H1 (cell line): ENCODE data around the gene ZNF414. TPM values are rescaled to one million over a fixed set of nuclear protein-coding genes. Genes with fewer than 3 reads are reported as not detected.

Experiments
- CTCF ChIA-PET: fragments of 300-600 bp; sonication (Branson Sonifier 250); formaldehyde crosslinking; loops from one replicate; lab custom pipeline; 2021; ENCODE audit not compliant: partially characterized antibody; lab: Charles Lee
- POLR2A ChIA-PET: fragments of 300-600 bp; sonication (Branson Sonifier 250); formaldehyde crosslinking; loops from one replicate; lab custom pipeline; 2021; ENCODE audit warnings: inconsistent platforms; ENCODE audit not compliant: partially characterized antibody; lab: Charles Lee
- DNase-seq, 2 experiments: peaks; one replicate each; pipeline versions ENCODE4 v3.0.0 to v3.0.0-alpha.2; 2010 to 2022; ENCODE audit warnings: low spot score in 2 of 2, low read depth in 1 of 2, mixed read lengths in 1 of 2
- FAIRE-seq: peaks from 2 replicates; lab custom pipeline; 2011; peaks lifted over from hg19 to GRCh38; lab: Jason Lieb, UNC
- H2AFZ ChIP-seq: 2 replicates; pipeline ENCODE4 v1.8.1; 2012; ENCODE audit warnings: low read length, inconsistent platforms
- H2AK5ac ChIP-seq: 2 replicates; pipeline ENCODE4 v1.6.1; 2013; ENCODE audit warnings: low read depth, low read length
- H2BK120ac ChIP-seq: replicated peaks from 2 replicates; pipeline ENCODE3; 2013; ENCODE audit warnings: low read depth, low read length, inconsistent platforms
- H2BK12ac ChIP-seq: 2 replicates; pipeline ENCODE4 v1.6.1; 2013; ENCODE audit warnings: low read depth, low read length
- H2BK15ac ChIP-seq: 2 replicates; pipeline ENCODE4 v1.6.1; 2013; ENCODE audit warnings: low read length
- H2BK20ac ChIP-seq: 2 replicates; pipeline ENCODE4 v1.6.1; 2013; ENCODE audit warnings: low read length
- H2BK5ac ChIP-seq: 2 replicates; pipeline ENCODE4 v1.6.1; 2013; ENCODE audit warnings: low read depth, low read length
- H3K14ac ChIP-seq: 2 replicates; pipeline ENCODE4 v1.6.1; 2013; ENCODE audit warnings: inconsistent platforms; ENCODE audit not compliant: insufficient read length
- H3K18ac ChIP-seq: 2 replicates; pipeline ENCODE4 v1.6.1; 2013; ENCODE audit warnings: low read length; ENCODE audit errors: extremely low read depth
- H3K23ac ChIP-seq: 2 replicates; pipeline ENCODE4 v1.6.1; 2013; ENCODE audit warnings: inconsistent platforms; ENCODE audit not compliant: insufficient read length
- H3K23me2 ChIP-seq: 2 replicates; pipeline ENCODE4 v1.6.1; 2013; ENCODE audit warnings: low read depth, low read length
- H3K27ac ChIP-seq: 2 replicates; pipeline ENCODE4 v1.6.1; 2011; ENCODE audit warnings: low read depth, low read length, inconsistent platforms
- H3K27me3 ChIP-seq, 4 experiments: replicated peaks in 1 of 4; 1 replicate in 1 of 4; 2 replicates in 3 of 4; pipeline versions ENCODE4 v1.6.1 to v1.8.1; 2011 to 2013; ENCODE audit warnings: low read length in 3 of 4, mild to moderate bottlenecking in 3 of 4, inconsistent platforms in 2 of 4, mixed read lengths in 2 of 4, moderate library complexity in 1 of 4; ENCODE audit not compliant: control insufficient read depth in 3 of 4, insufficient read depth in 3 of 4; ENCODE audit errors: extremely low read depth in 1 of 4
- H3K36me3 ChIP-seq, 4 experiments: 2 replicates each; pipeline versions ENCODE4 v1.6.1 to v1.8.1; 2011 to 2013; ENCODE audit warnings: mild to moderate bottlenecking in 4 of 4, low read length in 3 of 4, moderate library complexity in 2 of 4, control low read depth in 1 of 4, inconsistent platforms in 1 of 4; ENCODE audit not compliant: insufficient read depth in 4 of 4, control insufficient read depth in 2 of 4
- H3K4ac ChIP-seq: replicated peaks from 2 replicates; pipeline ENCODE3; 2013; ENCODE audit warnings: low read length, low read depth, mixed read lengths, inconsistent platforms; ENCODE audit not compliant: insufficient read length
- H3K4me1 ChIP-seq, 4 experiments: replicated peaks in 1 of 4; 1 replicate in 1 of 4; 2 replicates in 3 of 4; pipeline versions ENCODE4 v1.6.1 to v1.8.1; 2011 to 2013; ENCODE audit warnings: low read length in 3 of 4, inconsistent platforms in 2 of 4, mixed read lengths in 1 of 4; ENCODE audit not compliant: insufficient read depth in 4 of 4, control insufficient read depth in 3 of 4
- H3K4me2 ChIP-seq, 2 experiments: 2 replicates each; pipeline versions ENCODE4 v1.6.1 to v1.8.1; 2011 to 2013; ENCODE audit warnings: low read depth in 2 of 2, low read length in 2 of 2, control low read depth in 1 of 2, inconsistent platforms in 1 of 2, mild to moderate bottlenecking in 1 of 2; ENCODE audit not compliant: insufficient read depth in 1 of 2
- H3K4me3 ChIP-seq, 4 experiments: fragments of 200-600, 300-600 bp in 1 of 4; sonication (generic), shearing (Covaris generic), sonication (Bioruptor Twin) in 1 of 4; 2 replicates each; pipeline versions ENCODE4 v1.5.1 to v1.8.1; 2011 to 2016; ENCODE audit warnings: low read length in 4 of 4, low read depth in 3 of 4, control low read depth in 2 of 4, inconsistent platforms in 2 of 4, mild to moderate bottlenecking in 2 of 4, mixed read lengths in 1 of 4, moderate library complexity in 1 of 4; ENCODE audit not compliant: insufficient read depth in 2 of 4; ENCODE audit errors: extremely low read depth in 1 of 4
- H3K56ac ChIP-seq: replicated peaks from 2 replicates; pipeline ENCODE3; 2013; ENCODE audit warnings: low read depth, mild to moderate bottlenecking, mixed read lengths, low read length, inconsistent platforms; ENCODE audit not compliant: insufficient read length
- H3K79me1 ChIP-seq: 2 replicates; pipeline ENCODE4 v1.6.1; 2013; ENCODE audit warnings: low read depth, low read length, control low read depth
- H3K79me2 ChIP-seq, 2 experiments: 2 replicates each; pipeline versions ENCODE4 v1.6.1 to v1.8.1; 2012 to 2013; ENCODE audit warnings: low read length in 2 of 2, mild to moderate bottlenecking in 2 of 2, inconsistent platforms in 1 of 2; ENCODE audit not compliant: insufficient read depth in 2 of 2, control insufficient read depth in 1 of 2
- H3K9ac ChIP-seq, 4 experiments: replicated peaks in 1 of 4; 1 replicate in 1 of 4; 2 replicates in 3 of 4; pipeline versions ENCODE4 v1.6.1 to v1.8.1; 2011 to 2013; ENCODE audit warnings: low read depth in 3 of 4, low read length in 3 of 4, control low read depth in 2 of 4, mild to moderate bottlenecking in 2 of 4, moderate library complexity in 2 of 4, inconsistent platforms in 1 of 4; ENCODE audit errors: extremely low read depth in 1 of 4
- H3K9me3 ChIP-seq, 2 experiments: 2 replicates each; pipeline versions ENCODE4 v1.6.1 to v1.8.1; 2012 to 2013; ENCODE audit warnings: mild to moderate bottlenecking in 2 of 2, moderate library complexity in 2 of 2, control low read depth in 1 of 2, inconsistent platforms in 1 of 2, low read depth in 1 of 2, low read length in 1 of 2, mixed read lengths in 1 of 2; ENCODE audit not compliant: insufficient read depth in 2 of 2
- H4K20me1 ChIP-seq, 2 experiments: replicated peaks in 1 of 2; 2 replicates each; pipeline versions ENCODE3 to v1.8.1; 2011 to 2013; ENCODE audit warnings: inconsistent platforms in 2 of 2, low read length in 2 of 2, mild to moderate bottlenecking in 1 of 2; ENCODE audit not compliant: insufficient read depth in 2 of 2, control insufficient read depth in 1 of 2
- H4K5ac ChIP-seq: 2 replicates; pipeline ENCODE4 v1.6.1; 2013; ENCODE audit warnings: low read length, low read depth, mixed read lengths, inconsistent platforms; ENCODE audit not compliant: insufficient read length
- H4K8ac ChIP-seq: 2 replicates; pipeline ENCODE4 v1.8.0; 2013; ENCODE audit warnings: mild to moderate bottlenecking, moderate library complexity, low read length, inconsistent platforms; ENCODE audit not compliant: insufficient read depth; ENCODE audit errors: extremely low read depth
- H4K91ac ChIP-seq: replicated peaks from 2 replicates; pipeline ENCODE3; 2013; ENCODE audit warnings: low read length, mixed read lengths, inconsistent platforms; ENCODE audit not compliant: insufficient read length
- ASH2L ChIP-seq: fragments of 200-600, 300-600 bp; sonication (generic); IDR thresholded peaks from one replicate; pipeline ENCODE4 v1.7.1; 2017; ENCODE audit warnings: low read length
- CHD1 ChIP-seq: IDR thresholded peaks from 2 replicates; pipeline ENCODE4 v1.6.1; 2012; ENCODE audit warnings: low read depth, low read length, improper control_type of control experiment
- CREB1 ChIP-seq: IDR thresholded peaks from 2 replicates; pipeline ENCODE4 v1.6.1; 2012; ENCODE audit warnings: inconsistent platforms
- EP300 ChIP-seq, 2 experiments: IDR thresholded peaks; 1 replicate in 1 of 2; 2 replicates in 1 of 2; pipeline ENCODE4 v1.6.1; 2011 to 2012; ENCODE audit warnings: low read depth in 2 of 2, low read length in 2 of 2, mild to moderate bottlenecking in 2 of 2, borderline replicate concordance in 1 of 2, inconsistent platforms in 1 of 2, moderate library complexity in 1 of 2
- JUN ChIP-seq: IDR thresholded peaks from 2 replicates; pipeline ENCODE4 v1.6.1; 2011; ENCODE audit warnings: low read depth, mild to moderate bottlenecking, improper control_type of control experiment, low read length
- POLR2A ChIP-seq, 2 experiments: IDR thresholded peaks; 1 replicate in 1 of 2; 2 replicates in 1 of 2; pipeline ENCODE4 v1.6.1; 2011; ENCODE audit warnings: low read depth in 2 of 2, low read length in 2 of 2, mild to moderate bottlenecking in 2 of 2; ENCODE audit errors: control extremely low read depth in 1 of 2
- SAP30 ChIP-seq: fragments of 300-600 bp; sonication (generic); IDR thresholded peaks from 2 replicates; pipeline ENCODE4 v1.7.1; 2012; ENCODE audit warnings: low read length, moderate library complexity, mild to moderate bottlenecking, inconsistent platforms; ENCODE audit not compliant: insufficient read depth, insufficient replicate concordance
- SP2 ChIP-seq: IDR thresholded peaks from 2 replicates; pipeline ENCODE4 v1.6.1; 2012; ENCODE audit warnings: mild to moderate bottlenecking, low read length, inconsistent platforms
- TBP ChIP-seq: IDR thresholded peaks from 2 replicates; pipeline ENCODE4 v1.6.1; 2011; ENCODE audit warnings: low read depth, low read length, improper control_type of control experiment
- WGBS, 2 experiments: shearing (Covaris generic) in 1 of 2; methylation state at CpG; one replicate each; pipeline versions ENCODE4 v1.1.6 to v1.1.7; 2013 to 2015; ENCODE audit warnings: low lambda C conversion rate in 2 of 2, mixed read lengths in 2 of 2, inconsistent platforms in 1 of 2, low coverage in 1 of 2, missing lambda C conversion rate in 1 of 2; ENCODE audit not compliant: insufficient replicate concordance in 2 of 2, insufficient coverage in 1 of 2, insufficient read length in 1 of 2; ENCODE audit errors: extremely low coverage in 1 of 2, missing lambda C conversion rate in 1 of 2; 5-methylcytosine and 5-hydroxymethylcytosine counted together
- polyA plus RNA-seq, 7 experiments: library from polyadenylated mRNA; depleted of rRNA in 3 of 7; stranded (reverse) in 5 of 7; unstranded in 2 of 7; fragments of >200 nt in 5 of 7; fragments of 200-250 nt in 2 of 7; gene quantifications; 1 replicate in 5 of 7; 2 replicates in 1 of 7; 4 replicates in 1 of 7; pipeline versions ENCODE4 v1.2.1 to v1.2.3, GENCODE V29; 2011 to 2013; ENCODE audit warnings: missing spikeins in 2 of 7, mixed read lengths in 2 of 7
- total RNA-seq: library from RNA; stranded (reverse); fragmentation: NEBNext Ultra II Directional; extraction: Animal tissue kit (Norgen Biotek cat#: 25700); gene quantifications from 2 replicates; pipeline ENCODE4 v1.2.1, GENCODE V29; 2021
- TF ChIP-seq, protein P1 (sequence below), 3 experiments: IDR thresholded peaks; 1 replicate in 2 of 3; 2 replicates in 1 of 3; pipeline versions ENCODE4 v1.5.1 to v1.6.1; 2011; ENCODE audit warnings: low read length in 3 of 3, mild to moderate bottlenecking in 3 of 3, inconsistent platforms in 2 of 3, low read depth in 1 of 3, moderate library complexity in 1 of 3; ENCODE audit not compliant: insufficient read depth in 1 of 3; ENCODE audit errors: control extremely low read depth in 1 of 3

ZNF414 gene
- total and polyA plus RNA-seq, 2 of the 8 experiments (the other 6 are each of a cell fraction or from before 2014, with no cell fraction given): 9.7 to 26.8 TPM

DNA sequence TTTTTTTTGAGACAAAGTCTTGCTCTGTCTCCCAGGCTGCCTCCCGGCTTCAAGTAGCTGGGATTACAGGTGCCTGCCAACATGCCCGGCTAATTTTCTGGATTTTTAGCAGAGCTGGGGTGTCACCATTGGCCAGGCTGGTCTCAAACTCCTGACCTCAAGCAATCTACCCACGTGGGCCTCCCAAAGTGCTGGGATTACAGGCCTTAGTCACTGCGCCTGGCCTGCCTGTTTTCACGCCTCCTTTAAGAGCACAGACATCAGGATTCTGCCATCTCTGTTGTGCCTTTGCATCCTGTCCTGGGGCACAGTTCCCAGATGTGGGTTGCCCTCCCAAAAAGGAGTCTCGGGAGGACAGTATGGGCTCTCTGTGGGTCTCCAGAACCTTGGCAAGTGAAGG, 9.0 kb downstream of the ZNF414 start:
- Histone ChIP-seq H3K23me2 (peaks cover 7% of the 10 kb centered on the region; the same call in 1 of the 2 replicates), H2AFZ (no peak overlapping the region), H3K56ac (no peak overlapping the region), H3K36me3 (no peaks in the 10 kb centered on the region), H2AK5ac (no peak overlapping the region), H2BK120ac (no peak overlapping the region), H2BK5ac (no peak overlapping the region), H2BK15ac (peak overlapping the region; percentile 88; the same call in 1 of the 2 replicates), H2BK12ac (peak overlapping the region; percentile 68; the same call in 1 of the 2 replicates), H3K79me1 (no peaks in the 10 kb centered on the region; the same call in 1 of the 2 replicates), H3K27me3 (no peaks in the 10 kb centered on the region), H3K4me2 (no peak overlapping the region; a peak in 1 of 4 replicates), H3K9ac (no peak overlapping the region), H3K9me3 (no peaks in the 10 kb centered on the region), H4K91ac (no peak overlapping the region), H3K4me3 (no peak overlapping the region), H4K20me1 (no peaks in the 10 kb centered on the region), H3K4ac (peak overlapping the region; percentile 92), H3K14ac (no peak overlapping the region), H3K23ac (no peak overlapping the region), H3K27ac (no peak overlapping the region), H4K8ac (no peak overlapping the region; the same call in 1 of the 2 replicates), H2BK20ac (0 out of 2 replicates have a peak overlapping the region, but pooled peaks have one; percentile 80), H3K79me2 (no peaks in the 10 kb centered on the region), H3K4me1 (peaks cover 0 to 9% (median 5%) of the 10 kb centered on the region in 4 experiments; a peak in 5 of 7 replicates), H4K5ac (no peak overlapping the region), H3K18ac (no peak overlapping the region)
- 95% methylated on average over 6 of the region's 6 CpGs; no CpG with 5 or more reads in 1 of the 2 experiments for WGBS, 2 experiments
- ChIA-PET CTCF (interaction anchor here (0.7 to 4.3 kb wide), 16 partner anchors 10 to 163 kb away, joined by 3 to 30 read pairs (median 4); partner anchors contain the start of gene MYO1F), POLR2A (interaction anchor here (1.0 to 3.8 kb wide), 7 partner anchors 7 to 185 kb away, joined by 3 to 21 read pairs (median 6); partner anchors contain the start of genes HNRNPM and ZNF414)
- TF ChIP-seq ASH2L (no peak), POLR2A (IDR thresholded peaks at IDR 0.05; ENCODE audit: control extremely low read depth in 1 of 2, low read depth in 2 of 2, low read length in 2 of 2) (no peak), SAP30 (no peak), SP2 (no peak), CREB1 (no peak), EP300 (IDR thresholded peaks at IDR 0.05; ENCODE audit: borderline replicate concordance in 1 of 2, low read depth in 2 of 2, low read length in 2 of 2) (no peak), TBP (no peak), JUN (no peak), CHD1 (no peak)
- TF ChIP-seq, protein P1, sequence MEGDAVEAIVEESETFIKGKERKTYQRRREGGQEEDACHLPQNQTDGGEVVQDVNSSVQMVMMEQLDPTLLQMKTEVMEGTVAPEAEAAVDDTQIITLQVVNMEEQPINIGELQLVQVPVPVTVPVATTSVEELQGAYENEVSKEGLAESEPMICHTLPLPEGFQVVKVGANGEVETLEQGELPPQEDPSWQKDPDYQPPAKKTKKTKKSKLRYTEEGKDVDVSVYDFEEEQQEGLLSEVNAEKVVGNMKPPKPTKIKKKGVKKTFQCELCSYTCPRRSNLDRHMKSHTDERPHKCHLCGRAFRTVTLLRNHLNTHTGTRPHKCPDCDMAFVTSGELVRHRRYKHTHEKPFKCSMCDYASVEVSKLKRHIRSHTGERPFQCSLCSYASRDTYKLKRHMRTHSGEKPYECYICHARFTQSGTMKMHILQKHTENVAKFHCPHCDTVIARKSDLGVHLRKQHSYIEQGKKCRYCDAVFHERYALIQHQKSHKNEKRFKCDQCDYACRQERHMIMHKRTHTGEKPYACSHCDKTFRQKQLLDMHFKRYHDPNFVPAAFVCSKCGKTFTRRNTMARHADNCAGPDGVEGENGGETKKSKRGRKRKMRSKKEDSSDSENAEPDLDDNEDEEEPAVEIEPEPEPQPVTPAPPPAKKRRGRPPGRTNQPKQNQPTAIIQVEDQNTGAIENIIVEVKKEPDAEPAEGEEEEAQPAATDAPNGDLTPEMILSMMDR (IDR thresholded peaks at IDR 0.05; ENCODE audit: control extremely low read depth in 1 of 3, insufficient read depth in 1 of 3, low read depth in 1 of 3, low read length in 3 of 3): no peak
- DNase-seq (no peak), FAIRE-seq (no peak)
